NCI-H2107 treated with DMSO at 0.1 percent for 48 hours (cell line): ENCODE results near the gene SUPT5H.

Experiments
- DNase-seq: peaks from one replicate; lab custom pipeline; 2025; ENCODE audit not compliant: unreplicated experiment; lab: John Stamatoyannopoulos, UW

Gene SUPT5H

GRCh38 chr19:39445196-39446111 is at the start of gene SUPT5H:
Gene SUPT5H (plus strand): TSS chr19:39445582. CDS start chr19:39445891, 309 bp downstream.
- peak; percentile 88 for DNase-seq

DNA sequence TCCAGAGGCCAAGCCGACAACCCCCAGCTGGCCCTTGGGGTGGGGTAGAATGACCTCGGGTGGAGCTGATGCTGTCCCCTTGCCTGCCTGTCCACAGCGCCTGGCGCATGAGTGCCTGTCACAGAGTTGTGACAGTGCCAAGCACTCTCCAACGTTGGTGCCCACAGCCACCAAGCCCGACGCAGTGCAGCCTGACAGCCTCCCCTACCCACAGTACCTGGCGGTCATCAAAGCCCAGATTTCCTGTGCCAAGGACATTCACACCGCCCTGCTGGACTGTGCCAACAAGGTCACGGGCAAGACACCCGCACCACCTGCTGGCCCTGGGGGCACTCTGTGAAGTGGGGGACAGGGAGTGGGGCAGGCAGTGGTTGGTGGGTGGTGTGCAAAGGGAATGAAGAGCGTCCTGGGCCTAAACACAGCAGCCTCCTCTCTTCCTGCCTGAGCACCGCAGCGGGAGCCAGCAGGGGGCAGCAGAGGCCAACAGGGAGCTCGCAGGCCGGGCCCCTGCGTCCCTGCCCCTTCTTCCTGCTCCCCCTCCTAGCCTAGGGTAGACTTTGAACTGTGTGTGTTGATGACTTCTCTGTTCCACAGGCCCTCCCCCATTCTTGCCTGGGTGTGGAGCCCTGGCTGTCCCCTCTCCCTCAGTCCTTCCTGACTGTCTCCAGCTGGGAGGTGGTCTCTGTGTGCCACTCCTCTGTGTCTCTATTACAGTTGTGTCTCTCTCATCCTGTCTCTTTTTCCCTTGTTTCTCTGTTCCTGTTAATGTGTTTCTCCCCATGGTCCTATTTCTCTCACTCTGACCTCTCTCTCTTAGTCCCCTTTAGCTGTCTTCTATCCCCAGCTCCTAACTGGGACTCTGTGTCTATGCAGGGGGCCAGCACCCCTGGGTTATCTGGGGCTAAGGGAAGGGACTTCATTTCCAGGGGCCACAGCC is 47.8 kb upstream of the SUPT5H start:
- DNase-seq = peak; percentile 22

GRCh38 chr19:39398297-39398864 is 47.0 kb upstream of the SUPT5H start:
- DNase-seq = no peak

GRCh38 chr19:39399668-39400050 is 45.7 kb upstream of the SUPT5H start:
- DNase-seq = no peak

- no peak for DNase-seq
Measured at GRCh38 chr19:39400061-39400460, 45.3 kb upstream of the SUPT5H start.

- no peak for DNase-seq
Measured at GRCh38 chr19:39401070-39401548, 44.3 kb upstream of the SUPT5H start.

DNA sequence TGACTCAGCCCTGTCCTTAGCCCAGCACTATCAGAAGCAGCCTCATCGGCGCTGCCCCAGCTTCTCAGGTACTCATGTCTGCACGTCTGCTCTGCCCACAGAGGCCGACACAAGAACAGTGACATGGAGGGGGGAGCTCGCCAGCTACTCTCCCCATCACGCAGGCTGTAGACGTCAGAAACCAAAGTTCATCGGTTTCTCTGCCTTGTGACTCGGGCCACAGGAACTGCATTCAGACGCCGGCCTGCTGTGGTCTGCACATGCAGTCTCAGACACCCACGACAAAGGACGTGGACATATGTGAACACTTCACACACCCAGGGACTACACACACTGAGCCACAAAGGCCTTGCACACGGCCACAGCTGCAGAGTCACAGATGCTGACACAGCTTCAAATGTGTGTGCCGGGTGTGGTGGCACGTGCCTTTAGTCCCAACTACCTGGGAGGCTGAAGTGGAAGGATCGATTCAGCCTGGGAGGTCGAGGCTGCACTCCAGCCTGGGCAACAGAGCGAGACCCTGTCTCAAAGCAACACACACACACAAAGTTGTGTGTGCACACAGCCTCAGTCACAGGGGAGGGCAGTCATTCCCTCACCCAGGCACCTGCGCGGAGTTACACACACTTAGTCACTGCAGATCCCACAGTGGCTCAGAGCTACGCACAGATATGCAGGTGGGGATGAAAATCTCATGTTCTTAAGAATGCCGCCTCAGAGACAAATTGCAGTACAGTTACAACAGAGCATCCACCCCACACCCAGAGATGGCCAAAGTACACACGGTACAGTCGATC is 43.6 kb upstream of the SUPT5H start:
- no peak for DNase-seq

- DNase-seq = no peak
Measured at GRCh38 chr19:39402346-39403300, 42.8 kb upstream of the SUPT5H start.

DNA sequence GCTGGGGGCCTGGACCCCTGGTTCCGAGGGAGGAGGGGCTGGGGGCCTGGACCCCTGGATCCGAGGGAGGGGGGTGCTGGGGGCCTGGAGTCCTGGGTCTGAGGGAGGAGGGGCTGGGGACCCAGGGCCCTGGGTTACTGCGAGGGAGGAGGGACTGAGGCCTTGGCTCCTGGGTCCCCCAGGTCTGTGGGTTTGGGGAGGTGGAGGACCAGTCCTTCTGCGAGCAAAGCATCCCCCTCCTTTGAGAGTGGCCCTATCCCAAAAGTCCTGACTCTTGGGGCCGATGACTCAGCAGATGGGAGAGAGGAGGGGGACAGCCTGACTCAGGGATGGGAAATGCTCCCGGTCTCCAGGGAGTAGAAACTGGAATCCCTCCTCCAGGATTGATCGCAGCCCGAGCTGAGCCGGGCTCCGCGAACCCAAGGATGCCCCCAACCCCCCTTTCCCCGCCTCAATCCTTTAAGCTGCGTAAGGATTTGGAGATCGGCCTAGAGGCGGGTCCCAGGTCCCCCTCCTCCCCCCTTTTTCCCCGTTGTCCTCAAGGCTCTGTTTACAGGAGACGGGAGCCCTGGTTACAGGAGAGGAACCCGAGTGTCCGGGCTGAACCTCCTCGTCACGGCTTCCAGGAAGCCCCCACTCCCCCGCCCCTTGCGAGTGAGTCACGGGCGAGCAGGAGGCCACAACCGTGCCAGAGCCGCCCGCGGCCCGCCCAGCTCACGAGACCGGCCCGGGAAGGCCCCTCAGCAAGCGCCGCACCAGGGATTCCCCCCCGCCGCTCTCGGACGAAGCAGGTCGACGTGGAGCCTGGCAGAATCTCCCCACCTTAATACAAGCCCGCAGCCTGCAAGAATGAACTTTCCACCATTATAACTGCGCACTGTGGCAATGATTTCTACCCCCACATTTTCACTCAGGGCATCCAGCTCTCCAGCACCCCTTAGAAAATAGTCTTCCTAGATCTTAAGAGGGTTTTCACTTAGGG is 41.8 kb upstream of the SUPT5H start:
- peak; percentile 43 for DNase-seq

DNA sequence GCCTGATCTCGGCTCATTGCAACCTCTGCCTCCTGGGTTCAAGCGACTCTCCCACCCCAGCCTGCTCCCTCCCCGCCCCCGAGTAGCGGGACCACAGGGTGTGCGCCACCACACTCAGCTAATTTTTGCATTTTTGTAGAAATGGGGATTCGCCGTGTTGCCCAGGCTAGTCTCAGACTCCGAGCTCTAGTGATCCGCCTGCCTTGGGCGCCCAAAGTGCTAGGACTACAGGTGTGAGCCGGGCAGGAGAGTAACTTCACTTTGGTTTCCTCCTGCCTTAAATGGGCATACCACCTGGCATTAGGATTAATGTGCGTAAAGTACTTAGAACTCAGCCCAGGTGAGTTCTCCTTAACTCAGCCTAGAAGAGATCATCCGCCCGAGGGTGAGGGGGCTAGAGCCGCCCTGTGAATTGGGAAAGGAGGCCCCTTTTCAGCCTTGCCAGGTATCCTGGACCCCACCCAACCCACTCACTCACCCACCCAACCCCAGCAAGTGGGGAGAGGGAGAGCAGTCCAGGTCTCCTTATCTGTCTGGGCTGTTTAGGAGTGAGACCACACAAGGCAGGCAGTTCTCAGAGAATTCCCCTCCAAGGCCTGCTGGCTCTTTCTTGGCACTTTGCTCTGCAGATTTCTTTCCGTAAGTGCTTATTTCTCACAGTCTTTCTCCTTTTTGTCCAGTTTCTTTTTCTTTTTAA is 40.0 kb upstream of the SUPT5H start:
- no peak for DNase-seq

GRCh38 chr19:39405958-39406655 is 39.3 kb upstream of the SUPT5H start:
- no peak for DNase-seq

DNA sequence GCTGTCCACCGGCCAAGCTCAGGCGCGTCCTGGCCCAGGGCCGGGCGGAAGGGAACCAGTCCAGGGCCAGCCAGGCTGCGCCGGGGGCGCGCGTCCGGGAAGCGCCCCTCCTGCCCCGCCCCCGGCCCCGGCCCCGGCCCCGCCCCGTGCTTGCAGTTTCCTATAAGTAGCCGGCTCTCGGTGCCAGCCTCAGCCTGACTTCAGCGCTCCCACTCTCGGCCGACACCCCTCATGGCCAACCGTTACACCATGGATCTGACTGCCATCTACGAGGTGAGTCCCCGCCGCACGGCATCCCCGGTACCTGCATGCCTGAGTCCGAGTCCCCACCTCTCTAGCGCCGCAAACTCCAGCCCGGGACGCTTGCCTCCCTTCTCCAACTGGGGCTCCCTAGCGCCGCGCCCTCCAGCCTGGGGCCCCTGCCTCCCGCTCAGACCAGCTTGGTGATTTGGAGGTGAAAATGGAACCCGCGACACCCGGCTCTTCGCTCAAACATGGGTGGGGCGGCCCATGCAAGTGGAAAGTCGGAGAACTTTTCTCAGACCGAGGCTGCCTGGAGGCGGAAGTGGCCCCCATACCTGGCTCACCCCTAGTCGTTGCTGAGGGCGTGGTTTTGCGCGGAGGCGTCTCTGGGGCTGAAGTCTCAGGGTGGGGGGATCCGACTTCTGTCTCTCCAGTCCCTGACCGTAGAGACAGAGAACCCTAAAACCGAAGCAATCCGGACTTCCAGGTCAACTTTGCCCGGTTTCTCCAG is 38.5 kb upstream of the SUPT5H start, which contains the start of gene ZFP36:
Gene ZFP36 (plus strand): TSS at position 192 of the 754 bp plus-strand sequence. CDS start 58 bp downstream, at position 250.
- no peak for DNase-seq

DNA sequence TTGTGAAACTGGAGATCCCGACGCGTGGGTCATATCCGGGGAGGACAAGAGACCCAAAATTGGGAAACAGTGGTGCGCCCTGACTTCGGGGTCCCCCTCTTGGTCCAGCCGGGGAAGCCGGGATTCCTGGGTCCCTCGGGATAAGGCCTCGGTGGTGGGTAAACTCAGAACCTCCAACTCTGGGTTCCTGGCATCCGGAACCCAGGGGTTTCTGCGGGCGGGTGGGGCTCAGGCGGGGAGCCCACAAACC is 38.0 kb upstream of the SUPT5H start:
- DNase-seq = no peak

- no peak for DNase-seq
Measured at GRCh38 chr19:39407660-39408391, 37.6 kb upstream of the SUPT5H start.

GRCh38 chr19:39408392-39409207 is 36.8 kb upstream of the SUPT5H start:
- DNase-seq = no peak
